Tibial artery (tissue), 4 donors: ENCODE data around the gene MX2.

Source experiments
- DNase-seq, 2 donors: peaks; one replicate each; pipeline ENCODE4 v3.0.0-alpha.2; 2019
- H3K27ac ChIP-seq, 2 donors: fragments of 200-600 bp; sonication (generic) in 1 of 2; 1 replicate in 1 of 2; 2 replicates in 1 of 2; pipeline ENCODE4 v1.5.1; 2018 to 2019; ENCODE audit warnings: mild to moderate bottlenecking in 1 of 2
- H3K27me3 ChIP-seq, 2 donors: fragments of 200-600 bp; sonication (generic) in 1 of 2; one replicate each; pipeline versions ENCODE4 v1.5.1 to v1.6.0; 2016 to 2019
- H3K36me3 ChIP-seq, 3 donors: fragments of 200-600 bp; sonication (generic) in 2 of 3; one replicate each; pipeline ENCODE4 v1.5.1; 2016 to 2019; ENCODE audit warnings: mild to moderate bottlenecking in 2 of 3
- H3K4me1 ChIP-seq, 4 donors: fragments of 200-600 bp; sonication (generic) in 2 of 4; 1 replicate in 3 of 4; 2 replicates in 1 of 4; pipeline ENCODE4 v1.5.1; 2016 to 2019
- H3K4me3 ChIP-seq, 2 donors: fragments of 200-600 bp; sonication (generic) in 1 of 2; 1 replicate in 1 of 2; 2 replicates in 1 of 2; pipeline ENCODE4 v1.5.1; 2018 to 2019; ENCODE audit warnings: mild to moderate bottlenecking in 2 of 2
- H3K9me3 ChIP-seq, 3 donors: fragments of 200-600 bp; sonication (generic) in 1 of 3; one replicate each; pipeline ENCODE4 v1.5.1; 2016 to 2019
- CTCF ChIP-seq, 2 experiments: fragments of 200-600 bp in 1 of 2; fragments of 450-650 bp in 1 of 2; IDR thresholded peaks; one replicate each; pipeline ENCODE4 v1.5.1; 2017 to 2019; ENCODE audit warnings: antibody characterized with exemption in 2 of 2, mild to moderate bottlenecking in 1 of 2, moderate library complexity in 1 of 2
- intact Hi-C: fragments of 100-400 bp; cut with DNase I; formaldehyde crosslinking; loops from one replicate; pipeline ENCODE4 v1.15.0; 2023; ENCODE audit warnings: low total_unique reads

MX2 gene

DNA sequence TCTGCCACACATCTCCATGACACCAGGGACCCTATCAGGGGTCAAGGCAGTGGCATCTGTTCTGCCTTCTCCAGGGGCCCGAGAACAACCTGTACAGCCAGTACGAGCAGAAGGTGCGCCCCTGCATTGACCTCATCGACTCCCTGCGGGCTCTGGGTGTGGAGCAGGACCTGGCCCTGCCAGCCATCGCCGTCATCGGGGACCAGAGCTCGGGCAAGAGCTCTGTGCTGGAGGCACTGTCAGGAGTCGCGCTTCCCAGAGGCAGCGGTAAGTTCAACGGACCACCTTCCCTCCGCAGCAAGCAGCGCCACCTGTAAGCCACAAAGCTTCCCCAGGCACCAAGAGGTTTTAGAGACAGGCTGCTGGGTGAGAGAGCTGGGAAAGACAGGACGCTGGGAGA is 15.9 kb downstream of the MX2 start:
- H3K9me3 ChIP-seq, result no peaks in the 10 kb centered on the region
- no peak overlapping the region for H3K4me3 ChIP-seq
- H3K36me3 ChIP-seq, result peaks cover 0 to 16% (median 16%) of the 10 kb centered on the region in 3 donors
- H3K27ac ChIP-seq, result no peak overlapping the region
- no peak for DNase-seq
- no peaks in the 10 kb centered on the region for H3K4me1 ChIP-seq
- H3K27me3 ChIP-seq, result no peaks in the 10 kb centered on the region
- TF ChIP-seq CTCF (IDR thresholded peaks at IDR 0.05), result no peak
- intact Hi-C loops, result no loop called here

- H3K4me3 ChIP-seq, result no peak overlapping the region
- H3K27me3 ChIP-seq, result no peaks in the 10 kb centered on the region
- H3K27ac ChIP-seq, result no peak overlapping the region
- H3K9me3 ChIP-seq, result no peaks in the 10 kb centered on the region
- no peak for TF ChIP-seq CTCF (IDR thresholded peaks at IDR 0.05)
- H3K4me1 ChIP-seq, result no peaks in the 10 kb centered on the region
- intact Hi-C loops, result no loop called here
- H3K36me3 ChIP-seq, result peaks cover 0 to 16% (median 16%) of the 10 kb centered on the region in 3 donors
- DNase-seq, result peak in 1 of 2 donors; percentile 54
Observed at GRCh38 chr21:41378849-41379248, 17.0 kb downstream of the MX2 start.

GRCh38 chr21:41379901-41380300 is 18.1 kb downstream of the MX2 start:
- peaks cover 0 to 16% (median 16%) of the 10 kb centered on the region in 3 donors for H3K36me3 ChIP-seq
- H3K4me3 ChIP-seq, result no peak overlapping the region
- H3K27me3 ChIP-seq, result no peaks in the 10 kb centered on the region
- H3K9me3 ChIP-seq, result no peaks in the 10 kb centered on the region
- TF ChIP-seq CTCF (IDR thresholded peaks at IDR 0.05), result no peak
- no peaks in the 10 kb centered on the region for H3K4me1 ChIP-seq
- intact Hi-C loops, result no loop called here
- peak in 1 of 2 donors; percentile 34 for DNase-seq
- H3K27ac ChIP-seq, result no peak overlapping the region

- no peaks in the 10 kb centered on the region for H3K27me3 ChIP-seq
- DNase-seq, result no peak
- H3K36me3 ChIP-seq, result peaks cover 0 to 16% (median 16%) of the 10 kb centered on the region in 3 donors
- intact Hi-C loops, result no loop called here
- no peaks in the 10 kb centered on the region for H3K9me3 ChIP-seq
- H3K4me3 ChIP-seq, result no peak overlapping the region
- H3K4me1 ChIP-seq, result no peaks in the 10 kb centered on the region
- no peak overlapping the region for H3K27ac ChIP-seq
- TF ChIP-seq CTCF (IDR thresholded peaks at IDR 0.05), result no peak
Observed at GRCh38 chr21:41381731-41382130, 19.9 kb downstream of the MX2 start.

DNA sequence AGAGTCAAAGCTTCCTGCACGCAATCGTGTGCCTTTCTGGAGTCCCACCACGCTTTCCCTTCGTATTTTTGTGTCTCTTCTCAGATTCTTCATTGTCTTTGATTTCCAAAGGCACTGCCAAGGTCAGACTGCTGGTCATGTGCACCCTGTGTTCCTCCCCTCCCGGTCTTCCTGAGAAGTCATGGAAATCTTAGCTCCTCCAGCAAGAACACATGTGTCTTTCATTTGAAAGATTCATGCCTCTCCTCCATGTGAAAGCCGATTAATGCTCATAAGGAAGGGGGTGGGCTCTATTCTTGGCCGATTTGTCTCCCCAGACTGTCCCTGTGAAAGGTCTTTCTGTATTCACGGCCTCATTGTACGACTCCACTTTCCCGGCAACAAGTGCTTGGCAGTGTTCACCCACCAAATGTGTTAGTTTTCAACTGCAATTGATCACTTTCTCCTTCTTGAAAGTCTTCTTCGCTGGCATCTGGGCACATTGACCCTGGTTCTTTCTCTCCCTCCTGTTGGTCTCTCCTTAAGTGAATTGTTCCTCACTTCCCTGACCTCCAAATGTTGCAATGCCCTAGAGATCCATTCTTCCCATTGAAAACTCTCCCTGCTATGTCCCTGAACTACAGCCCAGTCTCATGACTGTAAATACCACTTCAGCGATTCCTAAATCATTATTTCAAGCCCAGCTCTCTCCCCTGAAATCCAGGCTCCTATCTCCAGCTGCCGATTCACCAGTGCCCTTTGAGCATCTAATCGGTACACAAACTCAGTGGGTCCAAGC is 25.4 kb downstream of the MX2 start:
- TF ChIP-seq CTCF (IDR thresholded peaks at IDR 0.05), result no peak
- Histone ChIP-seq H3K4me3 (no peak overlapping the region), H3K27ac (peak overlapping the region in 1 of 2 donors; percentile 1), H3K36me3 (peaks cover 0 to 3% (median 0%) of the 10 kb centered on the region in 3 donors), H3K27me3 (no peaks in the 10 kb centered on the region), H3K9me3 (no peaks in the 10 kb centered on the region), H3K4me1 (no peaks in the 10 kb centered on the region)
- intact Hi-C loops, result no loop called here
- no peak for DNase-seq
